ENCODE results near the gene ZNF827. TPM values are rescaled to one million over a fixed set of nuclear protein-coding genes. Genes with fewer than 3 reads are reported as not detected.

Gene ZNF827
- total RNA-seq, 1 donor from 2014 or later, result 6.7 TPM

DNA sequence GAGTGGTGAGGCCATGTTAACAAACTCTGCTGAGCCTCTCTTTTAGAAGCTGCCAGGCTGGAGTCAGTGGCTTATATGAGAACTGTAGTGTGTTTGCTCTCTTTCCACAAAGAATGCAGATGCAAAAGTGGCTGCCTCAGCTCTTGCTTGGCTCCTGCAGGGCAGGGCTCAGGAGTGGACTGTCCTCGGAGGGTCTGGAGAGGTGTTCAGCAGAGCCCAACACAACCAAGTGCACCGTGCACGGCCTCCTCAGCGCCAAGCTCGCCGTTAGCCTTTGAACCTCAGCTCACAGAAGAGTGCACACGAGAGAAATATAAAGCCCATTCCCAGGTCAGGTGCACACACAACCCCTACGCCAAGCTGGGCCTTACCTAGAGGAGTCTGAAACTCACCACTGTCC is 175.9 kb downstream of the ZNF827 start:
- no peak for DNase-seq (ENCODE audit: low spot score)

DNA sequence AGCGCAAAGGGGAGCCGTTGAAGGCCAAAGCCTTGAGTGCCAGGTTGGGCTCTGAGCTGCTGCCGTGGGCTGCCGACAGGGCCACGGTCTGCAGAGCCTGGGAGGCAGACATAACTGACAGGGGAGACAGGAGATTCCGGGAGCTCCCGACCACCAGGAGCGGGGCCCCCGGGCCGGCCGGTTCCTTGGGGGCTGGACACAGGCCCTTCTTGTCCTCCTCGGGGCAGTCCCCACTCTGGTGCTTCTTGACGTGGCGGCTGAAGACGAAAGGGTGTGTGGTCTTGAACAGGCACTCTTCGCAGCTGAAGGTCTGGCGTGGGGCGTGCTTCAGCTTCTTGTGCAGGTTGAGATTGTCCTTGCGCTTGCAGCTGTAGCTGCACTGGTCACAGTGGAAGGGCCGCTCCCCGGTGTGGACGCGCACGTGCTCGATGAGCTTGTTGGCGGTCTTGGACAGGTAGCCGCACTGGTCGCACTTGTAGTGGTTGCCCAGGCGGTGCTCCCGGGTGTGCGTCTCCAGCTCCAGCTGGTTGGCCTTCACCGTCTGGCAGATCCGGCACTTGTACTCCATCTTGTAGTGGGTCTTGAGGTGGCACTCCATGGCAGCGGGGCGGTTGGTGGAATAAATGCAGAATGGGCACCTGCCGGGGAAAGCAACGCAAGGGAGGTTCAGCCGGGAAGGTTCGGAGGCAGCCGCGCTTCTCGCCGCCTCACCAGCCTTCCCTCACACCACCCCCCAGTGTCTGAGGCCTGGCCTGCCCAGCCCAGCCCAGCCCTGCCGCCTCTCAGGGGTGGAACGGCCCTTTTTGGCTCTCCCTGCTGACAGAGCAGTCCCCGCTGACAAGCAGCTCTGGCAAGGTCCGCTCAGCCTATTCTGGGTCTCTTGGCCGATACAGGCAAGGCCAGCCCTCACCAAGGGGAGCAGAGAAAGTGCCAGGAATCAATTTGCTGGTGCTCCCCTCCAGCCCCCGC is 177.4 kb downstream of the ZNF827 start:
- no peak for DNase-seq (ENCODE audit: low spot score)

DNA sequence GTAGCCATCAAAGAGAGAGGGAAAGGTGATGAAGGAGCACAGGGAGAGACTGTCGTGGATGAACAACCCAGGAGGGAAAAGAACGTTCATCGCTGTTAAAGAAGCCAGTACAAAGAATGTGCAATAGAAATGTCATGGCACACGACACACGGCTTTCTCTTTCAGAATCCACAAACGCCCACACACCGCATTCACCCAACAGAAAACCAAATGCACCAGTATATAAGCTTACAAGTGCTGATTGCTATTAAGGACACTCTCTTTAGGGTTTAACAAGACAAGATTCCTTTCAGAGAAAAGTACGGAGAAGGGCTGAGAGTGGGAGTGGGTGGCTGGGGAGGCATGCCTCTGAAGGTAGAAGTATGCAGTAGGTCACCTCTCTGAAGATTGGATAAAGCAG is 178.4 kb downstream of the ZNF827 start:
- no peak for DNase-seq (ENCODE audit: low spot score)

DNA sequence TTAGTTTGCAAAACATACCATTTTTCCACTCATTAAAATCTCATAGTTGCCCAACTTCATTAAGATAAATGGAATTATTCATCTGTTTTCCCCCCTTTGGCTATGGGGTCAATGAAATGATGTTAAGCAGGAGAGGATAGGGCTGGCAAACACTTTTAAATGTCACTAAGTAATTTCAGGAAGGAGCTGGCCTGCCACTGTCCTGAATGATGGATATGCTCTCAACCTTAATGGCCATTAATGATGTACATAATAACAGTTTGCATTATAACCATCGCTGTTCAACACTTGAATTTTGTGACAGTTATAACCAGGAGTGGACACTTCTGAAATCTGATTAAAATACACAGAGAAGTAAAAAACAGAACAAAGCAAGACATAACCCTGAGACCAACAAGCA is 181.4 kb downstream of the ZNF827 start:
- DNase-seq (ENCODE audit: low spot score), result no peak

DNA sequence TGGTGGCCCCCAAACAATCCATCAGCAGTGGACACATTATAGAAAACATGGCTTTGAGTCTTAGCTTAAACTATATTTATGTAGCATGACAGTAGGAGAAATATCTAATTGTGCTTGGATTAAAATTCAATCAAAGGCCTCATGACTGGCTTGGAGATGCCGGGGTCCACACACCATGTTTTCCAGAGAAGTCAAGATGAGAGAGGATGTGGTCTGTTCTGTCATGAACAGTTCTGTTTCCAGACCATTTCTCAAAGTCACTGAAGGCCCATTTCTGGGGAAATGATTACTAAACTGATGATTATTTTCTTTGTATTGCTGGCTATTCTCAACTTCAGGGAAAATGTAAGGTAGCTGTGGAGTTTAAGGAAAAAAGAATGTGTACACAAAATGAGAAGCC is 182.4 kb downstream of the ZNF827 start:
- DNase-seq (ENCODE audit: low spot score), result no peak

DNA sequence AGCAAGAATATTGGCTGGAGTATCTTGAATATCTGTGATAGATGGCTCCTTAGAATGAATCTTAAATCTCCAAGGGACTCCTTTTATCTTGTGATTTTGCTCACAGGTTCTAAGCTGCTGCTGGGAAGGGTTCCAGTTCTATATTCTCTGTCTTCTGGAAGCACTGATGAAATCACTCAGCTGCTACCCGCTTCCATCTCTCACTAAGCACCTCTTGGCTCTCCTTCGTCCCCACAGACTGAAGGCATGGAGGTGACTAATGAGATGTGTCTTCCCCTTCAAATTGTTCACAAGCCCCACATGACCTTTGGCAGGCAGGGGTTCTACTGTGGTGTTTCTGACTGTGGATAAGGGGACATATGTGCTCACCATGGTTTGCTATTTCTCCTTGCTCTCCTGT is 182.8 kb downstream of the ZNF827 start:
- no peak for DNase-seq (ENCODE audit: low spot score)

DNA sequence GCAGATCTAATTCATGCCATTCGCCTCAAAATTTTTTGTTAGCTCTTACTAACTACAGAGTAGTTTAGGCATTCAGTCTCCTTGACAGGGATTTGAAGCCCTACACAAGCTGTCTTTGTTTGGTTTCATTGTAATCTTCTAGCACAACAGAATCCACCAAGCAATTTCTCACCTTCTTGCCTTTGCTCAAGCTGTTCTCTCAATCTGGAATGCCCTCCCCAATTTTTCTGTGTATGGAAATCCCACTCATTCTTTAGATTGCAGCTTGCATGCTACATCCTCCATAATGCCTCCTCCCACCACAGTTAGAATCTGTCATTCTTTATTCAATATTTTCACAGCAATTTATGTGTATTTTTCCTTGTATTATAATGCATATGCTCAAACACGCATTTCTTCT is 195.0 kb downstream of the ZNF827 start:
- DNase-seq (ENCODE audit: low spot score), result no peak

DNA sequence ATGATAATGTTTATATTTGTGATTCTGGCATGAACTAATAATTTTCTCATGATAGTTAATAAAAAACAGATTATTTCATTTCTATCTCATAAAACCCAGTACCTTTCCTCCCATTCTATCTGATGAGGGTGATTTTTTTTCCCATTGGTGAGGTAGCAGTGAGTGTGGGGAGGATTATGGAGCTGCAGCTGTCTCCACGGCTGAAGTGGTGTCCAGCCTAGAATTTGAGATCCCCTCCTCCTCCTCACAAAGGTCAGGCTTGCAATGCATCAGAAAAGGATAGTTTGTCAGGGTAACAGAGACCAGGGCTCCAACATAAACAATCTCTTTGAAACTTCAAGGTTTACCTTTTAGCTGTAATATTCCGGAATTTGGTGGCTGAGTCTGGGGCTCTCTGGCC is 197.8 kb downstream of the ZNF827 start:
- DNase-seq (ENCODE audit: low spot score), result no peak

DNA sequence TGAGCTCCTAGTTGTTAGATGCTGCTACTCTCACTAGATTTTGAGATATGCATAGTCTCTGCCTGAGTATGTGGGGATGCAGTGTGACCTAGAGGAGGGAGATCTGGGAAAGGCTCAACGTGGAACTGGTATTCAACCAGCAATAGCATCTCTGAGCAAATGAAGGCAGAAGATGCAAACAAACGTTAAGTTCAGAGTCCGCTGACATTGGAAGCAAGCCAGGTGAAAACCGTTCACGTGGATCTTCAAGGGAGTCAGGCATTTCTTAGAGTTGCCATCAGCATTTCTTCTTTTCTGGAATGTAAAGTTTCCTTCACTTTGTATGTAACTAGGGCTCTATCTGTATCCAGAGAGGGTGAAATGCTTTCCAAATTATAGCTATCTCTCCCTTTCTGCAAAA is 198.8 kb downstream of the ZNF827 start:
- DNase-seq (ENCODE audit: low spot score), result no peak

DNA sequence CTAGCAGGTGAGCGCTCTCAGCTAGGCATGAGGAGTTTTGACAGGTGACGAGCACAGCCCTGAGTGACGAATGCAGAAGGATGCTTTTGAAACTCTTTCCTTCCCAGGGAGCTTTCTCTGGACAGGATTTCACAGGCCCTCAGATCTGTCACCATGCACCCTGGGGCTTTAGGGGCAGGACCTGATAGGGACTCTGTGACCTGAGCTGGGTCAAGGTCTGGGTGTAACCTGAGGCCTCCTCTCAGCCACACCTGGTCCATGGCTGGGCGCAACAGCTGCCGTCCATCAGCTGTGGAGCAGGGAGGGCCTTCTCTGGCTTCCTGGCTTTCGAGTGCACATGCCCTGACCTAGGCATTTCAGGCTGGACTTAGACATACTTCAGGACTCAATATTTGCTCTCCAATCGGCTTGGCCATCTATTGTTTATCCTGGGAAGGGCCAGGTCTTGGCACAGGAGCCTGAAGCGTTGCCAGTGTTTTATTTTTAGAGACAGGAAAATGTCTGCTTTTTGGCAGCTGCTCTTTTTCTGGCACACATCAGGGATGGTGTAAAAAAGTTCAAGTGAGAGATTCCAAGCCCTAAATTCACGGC is 202.3 kb downstream of the ZNF827 start:
- peak; percentile 13 for DNase-seq (ENCODE audit: low spot score)

DNA sequence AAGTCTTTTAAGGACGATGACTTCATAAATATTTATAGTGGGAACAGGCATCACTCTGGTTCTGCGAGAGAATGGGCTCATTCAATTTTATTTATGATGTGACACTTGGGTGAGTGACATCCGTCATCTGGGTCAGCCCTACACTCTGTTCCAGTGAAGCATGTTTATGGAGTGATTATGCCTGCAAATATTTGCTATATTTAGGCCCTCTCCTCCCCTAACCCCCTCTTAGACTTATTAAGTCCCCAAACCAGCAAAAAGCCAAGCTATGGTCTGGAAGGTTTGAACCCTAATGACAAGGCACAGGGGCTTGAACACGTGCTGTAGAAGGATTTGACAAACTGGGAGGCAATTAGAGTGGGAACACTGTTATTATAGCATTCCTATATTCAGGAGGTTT is 202.8 kb downstream of the ZNF827 start:
- DNase-seq (ENCODE audit: low spot score), result no peak

DNA sequence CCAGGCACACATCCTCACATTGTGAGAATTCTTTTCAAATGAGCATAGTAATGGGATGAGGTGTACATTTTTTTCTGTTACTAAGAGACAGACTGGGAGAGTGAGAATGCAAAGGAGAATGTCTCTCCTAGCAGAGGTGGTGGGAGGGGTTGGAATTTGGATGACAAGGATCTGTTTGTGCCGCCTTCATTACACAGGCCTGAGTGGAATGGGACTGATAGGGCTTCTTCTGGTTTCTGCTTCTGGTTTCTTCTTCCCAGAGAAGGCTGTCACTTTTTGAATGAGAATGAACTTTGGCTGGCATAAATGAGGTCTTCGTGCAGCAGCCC is 203.3 kb downstream of the ZNF827 start:
- peak; percentile 84 for DNase-seq (ENCODE audit: low spot score)

DNA sequence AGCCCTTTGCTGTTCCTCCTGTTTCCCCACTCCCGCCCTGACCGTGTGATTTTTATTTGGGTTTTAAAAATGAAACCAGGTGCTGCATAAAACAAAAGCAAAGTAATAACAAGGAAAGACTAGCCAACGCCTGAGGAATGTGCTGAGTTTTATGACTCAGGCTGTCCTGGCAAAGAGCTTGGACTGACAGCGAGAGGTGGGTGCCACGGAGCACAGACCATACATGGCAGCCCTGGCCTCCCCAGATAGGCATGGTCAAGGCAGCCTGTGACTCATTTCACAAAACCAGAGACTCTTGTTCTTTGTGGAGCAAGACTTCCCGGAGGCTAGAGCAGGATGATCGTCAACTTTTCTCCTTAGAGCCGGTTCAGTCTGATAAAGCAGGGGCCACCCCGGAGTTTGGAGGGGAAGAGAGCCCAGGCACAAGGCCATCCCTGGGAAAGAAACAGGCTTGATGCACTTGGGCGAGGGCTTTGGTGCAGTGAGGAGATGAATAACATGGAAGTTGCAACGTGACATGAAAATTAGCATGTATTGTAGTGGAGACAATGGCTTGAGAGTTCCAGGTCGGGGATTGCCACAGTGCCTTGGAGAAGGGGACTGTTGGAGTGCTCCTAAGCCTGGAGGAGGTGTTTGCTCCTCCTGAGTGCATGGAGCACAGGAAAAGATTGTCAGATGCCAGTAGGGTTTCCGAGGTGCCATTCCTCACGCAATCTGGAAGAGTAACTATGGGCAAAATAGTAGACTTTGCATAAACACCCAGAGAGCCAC is 203.9 kb downstream of the ZNF827 start:
- peak; percentile 79 for DNase-seq (ENCODE audit: low spot score)

DNA sequence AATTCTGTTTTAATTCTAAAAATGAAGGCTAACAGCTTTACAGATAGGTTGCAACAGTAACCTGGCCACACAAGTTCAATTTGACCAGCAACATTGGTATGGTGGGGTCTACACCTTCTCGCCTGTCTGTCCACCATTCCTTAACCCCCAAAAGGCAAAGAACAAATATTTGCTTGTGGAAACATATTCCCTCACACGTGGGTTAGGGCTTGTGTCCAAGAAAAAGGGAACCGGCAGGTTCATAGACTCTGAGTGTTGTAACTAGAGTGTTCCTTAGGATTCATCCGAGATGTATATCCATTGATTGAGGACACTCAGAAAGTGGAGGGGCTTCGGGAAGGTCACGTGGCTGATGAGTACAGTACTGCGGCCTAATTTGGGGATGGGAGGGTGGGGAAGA is 204.6 kb downstream of the ZNF827 start:
- no peak for DNase-seq (ENCODE audit: low spot score)

DNA sequence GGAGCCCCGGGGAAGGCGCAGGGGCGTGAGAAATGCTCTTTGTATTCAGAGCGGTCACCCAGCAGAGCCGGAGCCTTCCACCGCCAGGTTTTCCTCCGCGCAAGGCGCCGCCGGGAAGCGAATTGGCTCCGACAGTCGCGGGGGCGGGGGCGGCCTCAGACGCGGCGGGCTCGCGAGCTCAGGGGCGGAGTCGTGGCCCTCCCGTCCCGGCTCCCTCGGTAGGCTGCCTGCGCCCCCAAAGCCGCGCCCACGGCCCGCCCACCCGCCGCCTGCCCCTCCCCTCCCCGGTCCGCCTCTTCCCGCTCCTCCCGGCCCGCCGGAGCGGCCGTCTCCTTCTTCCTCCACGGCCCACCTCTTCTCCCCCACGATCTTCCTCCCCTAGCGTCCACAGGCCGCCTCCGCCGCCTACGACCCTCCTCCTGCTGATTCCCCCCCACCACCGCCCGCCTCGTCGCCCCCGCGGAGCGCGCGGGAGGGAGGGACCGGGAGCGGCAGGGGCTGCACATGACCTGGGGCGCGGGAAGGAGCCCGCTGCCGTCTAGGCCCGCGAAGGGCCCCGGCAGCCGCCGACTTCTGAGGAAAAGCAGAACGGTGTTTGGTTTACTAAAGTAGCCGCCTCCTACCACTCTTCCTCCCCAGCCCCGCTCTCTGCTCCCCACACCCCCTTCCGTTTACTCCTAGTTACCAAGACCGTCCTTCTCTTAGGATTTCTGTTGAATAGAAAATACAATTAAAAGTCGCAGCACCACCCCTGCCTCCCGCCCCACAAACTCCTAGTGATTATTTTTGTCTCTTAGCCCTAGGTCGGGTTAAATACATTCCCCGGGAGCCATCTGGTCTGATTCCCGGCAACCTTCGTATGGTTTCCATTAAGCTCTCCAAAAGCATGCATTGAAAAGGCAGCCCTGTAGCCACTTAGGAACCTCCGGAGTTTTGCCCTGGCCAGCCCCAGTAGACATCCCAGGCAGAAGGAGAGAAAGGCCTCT is 205.4 kb downstream of the ZNF827 start:
- DNase-seq (ENCODE audit: low spot score), result peak; percentile 97

DNA sequence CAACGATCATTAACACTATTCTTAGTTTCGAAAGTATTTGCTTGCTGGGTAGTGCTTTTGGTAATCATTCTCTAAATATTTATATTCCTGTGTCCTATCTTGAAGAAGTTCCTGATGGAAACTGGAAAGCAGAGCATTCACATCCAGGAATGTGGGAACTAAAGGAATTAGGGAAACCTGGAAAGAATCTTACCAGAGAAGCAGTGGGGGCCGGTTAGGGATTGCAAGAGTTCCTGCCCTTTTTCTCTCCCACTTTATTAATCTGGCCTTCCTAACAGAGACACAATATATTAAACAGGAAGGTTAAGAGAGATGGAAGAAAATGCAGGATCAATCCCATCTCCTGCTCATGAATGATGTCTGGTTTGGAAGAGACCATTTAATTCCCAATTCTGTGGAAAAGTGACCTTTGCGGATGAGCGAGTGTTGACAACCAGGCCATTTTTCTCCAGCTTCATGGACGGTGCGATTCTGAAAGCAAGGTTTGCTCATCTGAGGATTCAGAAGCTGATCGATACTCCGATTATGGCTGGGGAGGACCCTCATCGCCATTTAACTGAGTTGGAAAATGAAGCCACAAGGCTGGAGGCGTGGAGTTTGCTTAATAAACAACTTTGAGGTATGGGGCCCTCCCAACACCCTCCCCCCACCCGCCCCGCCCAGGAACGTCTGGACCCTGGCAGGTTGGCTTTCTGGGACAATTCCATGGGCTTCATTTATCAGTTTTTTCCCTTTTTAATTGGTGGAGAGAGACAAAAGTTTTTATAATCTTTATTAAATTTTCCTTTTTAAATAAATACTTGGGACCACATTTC is 206.4 kb downstream of the ZNF827 start:
- DNase-seq (ENCODE audit: low spot score), result no peak

DNA sequence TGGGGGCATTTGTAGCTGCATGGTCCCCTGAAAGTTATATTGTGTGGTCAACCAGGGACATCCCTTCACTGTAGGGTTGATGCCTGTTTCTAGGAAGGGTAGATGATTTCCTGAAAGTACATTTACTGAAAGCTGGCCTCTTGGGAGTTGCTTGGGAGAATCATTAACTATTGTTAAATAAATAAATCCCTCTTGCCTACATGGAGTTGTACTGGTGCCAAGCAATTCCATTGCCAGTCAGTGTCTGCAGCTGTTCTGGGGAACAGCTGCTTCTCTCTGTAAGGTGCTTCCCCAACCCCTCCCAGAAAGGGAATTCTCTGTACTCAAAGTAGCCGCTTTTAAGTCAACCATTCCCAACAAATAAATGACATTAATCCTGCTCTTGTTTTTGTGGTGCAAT is 207.6 kb downstream of the ZNF827 start:
- no peak for DNase-seq (ENCODE audit: low spot score)

DNA sequence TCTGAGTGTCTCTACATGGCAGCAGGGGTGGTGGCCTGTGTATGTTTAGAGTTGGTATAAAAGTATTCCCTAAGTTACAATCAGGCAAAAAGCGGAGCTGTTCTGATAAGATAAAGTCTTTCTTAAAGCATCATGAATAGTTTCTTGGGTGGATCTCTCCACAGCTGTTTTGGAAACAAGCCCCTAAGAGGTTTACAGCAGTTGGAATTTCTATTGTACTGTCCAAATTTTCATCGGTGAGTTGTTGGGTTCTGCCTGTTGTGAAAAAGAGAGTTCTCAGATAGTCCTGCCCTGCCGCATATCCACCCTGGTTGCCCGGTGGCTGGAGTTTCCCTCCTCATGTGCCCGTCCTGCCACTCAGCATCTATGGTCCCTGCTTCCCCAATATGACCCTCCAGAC is 208.6 kb downstream of the ZNF827 start:
- DNase-seq (ENCODE audit: low spot score), result no peak

DNA sequence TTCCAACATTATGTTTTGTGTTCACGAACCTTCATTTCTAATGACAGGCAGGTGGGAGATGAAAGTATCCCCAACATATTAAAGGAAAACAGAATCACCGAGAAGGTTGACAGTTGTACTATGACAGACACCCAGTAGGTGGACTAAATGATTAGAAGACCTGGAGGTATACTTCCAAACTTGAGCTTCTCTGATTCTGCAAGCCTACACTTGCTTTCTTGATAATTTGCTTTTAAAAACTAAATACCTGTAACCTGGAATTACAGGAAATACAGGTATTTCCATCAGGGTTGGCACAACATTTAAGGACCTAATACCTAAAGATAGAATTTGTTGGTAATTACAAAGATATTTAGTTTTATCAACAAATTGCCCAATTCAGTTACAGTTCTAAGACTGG is 215.3 kb downstream of the ZNF827 start:
- peak; percentile 62 for DNase-seq (ENCODE audit: low spot score)

DNA sequence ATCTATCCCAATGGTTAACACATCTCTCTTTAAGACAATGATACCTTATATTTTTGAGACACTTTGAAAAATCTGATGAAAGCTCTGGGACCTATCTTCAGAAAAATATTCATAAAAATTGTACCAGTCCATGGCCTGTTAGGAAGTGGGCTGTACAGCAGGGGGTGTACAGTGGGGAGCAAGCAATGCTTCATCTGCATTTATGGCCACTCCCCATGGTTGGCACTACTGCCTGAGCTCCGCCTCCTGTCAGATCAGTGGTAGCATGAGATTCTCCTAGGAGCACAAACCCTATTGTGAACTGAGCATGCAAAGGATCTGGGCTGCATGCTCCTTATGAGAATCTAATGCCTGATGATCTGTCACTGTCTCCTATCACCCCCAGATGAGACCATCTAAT is 216.1 kb downstream of the ZNF827 start:
- no peak for DNase-seq (ENCODE audit: low spot score)

DNA sequence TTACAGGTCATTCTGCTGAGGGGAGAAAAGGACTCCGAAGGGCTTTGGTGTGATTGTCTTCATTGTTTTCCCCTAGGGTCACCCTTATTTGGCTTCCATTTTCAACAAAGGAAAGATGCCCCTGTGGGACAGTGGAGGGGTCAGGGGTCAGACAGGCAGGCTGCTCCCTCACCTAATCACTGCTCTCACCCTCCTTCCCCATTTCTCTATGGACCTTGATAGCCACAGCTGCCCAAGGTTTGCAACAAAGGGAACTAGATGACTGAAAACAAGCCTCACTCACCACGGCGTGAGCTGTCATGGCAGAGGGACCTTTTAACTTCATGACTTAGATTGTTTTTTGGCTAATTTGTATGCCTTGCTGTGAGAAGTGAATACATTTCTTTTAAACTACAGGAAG is 218.0 kb downstream of the ZNF827 start:
- no peak for DNase-seq (ENCODE audit: low spot score)
